Immature natural killer cell (primary cell): ENCODE results near the gene FLNB. TPM values are rescaled to one million over a fixed set of nuclear protein-coding genes. Genes with fewer than 3 reads are reported as not detected.

ENCODE experiments used
- DNase-seq, 3 donors: peaks; one replicate each; pipeline ENCODE4 v3.0.0; 2022; ENCODE audit warnings: mixed read lengths in 1 of 3
- H3K27ac Mint-ChIP-seq, 6 donors: one replicate each; pipeline ENCODE4 v1.8.0; 2020; ENCODE audit warnings: mixed read lengths in 6 of 6, mild to moderate bottlenecking in 5 of 6, inconsistent platforms in 4 of 6, moderate library complexity in 3 of 6
- H3K27me3 Mint-ChIP-seq, 3 donors: one replicate each; pipeline ENCODE4 v1.8.0; 2020 to 2021; ENCODE audit warnings: low read depth in 3 of 3, mild to moderate bottlenecking in 3 of 3, mixed read lengths in 3 of 3, moderate library complexity in 3 of 3, inconsistent platforms in 1 of 3
- H3K36me3 Mint-ChIP-seq, 3 donors: one replicate each; pipeline ENCODE4 v1.8.0; 2020; ENCODE audit warnings: mixed read lengths in 3 of 3, inconsistent platforms in 2 of 3, mild to moderate bottlenecking in 2 of 3
- H3K4me1 Mint-ChIP-seq, 2 donors: one replicate each; pipeline ENCODE4 v1.8.0; 2020; ENCODE audit warnings: inconsistent platforms in 2 of 2, mild to moderate bottlenecking in 2 of 2, mixed read lengths in 2 of 2, moderate library complexity in 1 of 2
- H3K4me3 Mint-ChIP-seq, 5 donors: one replicate each; pipeline ENCODE4 v1.8.0; 2020; ENCODE audit warnings: mild to moderate bottlenecking in 5 of 5, mixed read lengths in 5 of 5, inconsistent platforms in 3 of 5, moderate library complexity in 3 of 5
- H3K9me3 Mint-ChIP-seq, 6 donors: one replicate each; pipeline ENCODE4 v1.8.0; 2020; ENCODE audit warnings: mild to moderate bottlenecking in 6 of 6, mixed read lengths in 6 of 6, inconsistent platforms in 4 of 6, moderate library complexity in 3 of 6
- polyA plus RNA-seq, 3 donors: library from polyadenylated mRNA; unstranded; fragments of 300-500 nt; fragmentation: Illumina TruSeq; gene quantifications; one replicate each; pipeline ENCODE4 v1.2.3, GENCODE V29; 2021

FLNB gene
- polyA plus RNA-seq, 3 donors from 2014 or later = 0.94 to 14.9 (median 7.5) TPM

DNA sequence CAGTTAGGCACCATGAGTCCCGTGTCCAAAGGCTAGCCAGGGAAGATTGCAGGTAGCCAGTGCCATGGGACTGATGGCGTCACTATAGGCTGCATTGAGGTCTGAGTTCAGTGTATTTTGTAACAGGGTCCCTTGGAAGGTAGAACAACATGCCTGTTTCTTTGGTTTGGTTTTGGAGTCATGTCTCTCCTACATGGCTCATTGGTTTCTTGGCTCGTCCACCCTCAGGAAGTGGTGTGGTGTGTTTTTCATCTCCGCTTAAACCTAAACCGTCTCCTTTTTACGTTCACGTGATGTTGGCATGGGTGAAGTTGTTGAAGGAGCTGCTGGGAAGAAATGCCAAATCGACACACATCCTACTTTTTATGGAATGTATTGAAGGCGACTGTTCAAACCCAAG, 71.6 kb downstream of the FLNB start:
- no peak overlapping the region for H3K27ac Mint-ChIP-seq
- H3K4me3 Mint-ChIP-seq = no peak overlapping the region
- peaks cover 3 to 24% (median 11%) of the 10 kb centered on the region in 3 donors for H3K36me3 Mint-ChIP-seq
- no peaks in the 10 kb centered on the region for H3K9me3 Mint-ChIP-seq
- H3K4me1 Mint-ChIP-seq = peaks cover 8 to 13% of the 10 kb centered on the region in 2 donors
- peaks cover 0 to 2% (median 1%) of the 10 kb centered on the region in 3 donors for H3K27me3 Mint-ChIP-seq
- DNase-seq = no peak

DNA sequence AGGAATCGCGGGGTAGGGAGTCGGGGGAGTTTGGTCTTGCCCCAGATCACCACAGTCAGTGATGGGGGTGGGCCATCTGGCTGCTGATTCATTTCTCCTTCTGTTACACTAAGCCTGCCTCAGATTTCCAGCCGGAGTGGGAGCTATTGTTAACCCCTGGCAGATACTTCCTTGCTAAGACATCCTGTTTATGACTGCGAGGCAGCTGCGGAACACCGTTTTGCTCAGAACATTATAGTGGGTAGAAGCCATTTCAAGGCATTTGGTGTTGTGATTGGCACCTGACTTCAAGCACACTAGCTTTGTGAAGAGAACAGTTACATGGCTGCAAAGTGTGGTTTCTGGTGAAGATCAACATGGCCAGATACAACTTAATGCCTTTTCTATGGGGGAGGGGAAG, 73.8 kb downstream of the FLNB start:
- no peaks in the 10 kb centered on the region for H3K9me3 Mint-ChIP-seq
- peaks cover 0 to 3% (median 0%) of the 10 kb centered on the region in 3 donors for H3K27me3 Mint-ChIP-seq
- peaks cover 3 to 24% (median 12%) of the 10 kb centered on the region in 3 donors for H3K36me3 Mint-ChIP-seq
- H3K27ac Mint-ChIP-seq = no peak overlapping the region
- peaks cover 20 to 33% of the 10 kb centered on the region in 2 donors for H3K4me1 Mint-ChIP-seq
- no peak for DNase-seq
- H3K4me3 Mint-ChIP-seq = no peak overlapping the region

DNA sequence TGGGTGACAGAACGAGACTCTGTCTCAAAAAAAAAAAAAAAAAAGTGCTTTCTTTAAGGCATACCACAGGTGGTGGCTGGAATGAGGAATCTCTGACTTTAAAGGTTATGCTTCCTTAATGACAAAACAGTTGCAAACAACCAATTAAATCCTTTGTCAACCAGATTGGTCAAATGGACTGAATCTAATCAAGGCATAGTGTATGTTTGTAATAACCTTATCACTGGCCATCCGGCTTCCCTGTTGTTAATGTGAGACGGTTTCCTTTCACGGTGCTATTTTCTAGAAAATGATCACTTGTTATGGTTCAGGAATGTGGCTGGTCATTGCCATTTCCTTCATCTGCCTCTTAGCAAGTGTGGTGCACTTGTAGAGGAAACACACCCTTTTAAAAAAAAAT, 75.9 kb downstream of the FLNB start:
- Mint-ChIP-seq H3K9me3 (no peaks in the 10 kb centered on the region), H3K27me3 (peaks cover 0 to 3% (median 0%) of the 10 kb centered on the region in 3 donors), H3K4me1 (peaks cover 20 to 33% of the 10 kb centered on the region in 2 donors), H3K4me3 (no peak overlapping the region), H3K27ac (no peak overlapping the region), H3K36me3 (peaks cover 3 to 14% (median 6%) of the 10 kb centered on the region in 3 donors)
- DNase-seq = no peak

DNA sequence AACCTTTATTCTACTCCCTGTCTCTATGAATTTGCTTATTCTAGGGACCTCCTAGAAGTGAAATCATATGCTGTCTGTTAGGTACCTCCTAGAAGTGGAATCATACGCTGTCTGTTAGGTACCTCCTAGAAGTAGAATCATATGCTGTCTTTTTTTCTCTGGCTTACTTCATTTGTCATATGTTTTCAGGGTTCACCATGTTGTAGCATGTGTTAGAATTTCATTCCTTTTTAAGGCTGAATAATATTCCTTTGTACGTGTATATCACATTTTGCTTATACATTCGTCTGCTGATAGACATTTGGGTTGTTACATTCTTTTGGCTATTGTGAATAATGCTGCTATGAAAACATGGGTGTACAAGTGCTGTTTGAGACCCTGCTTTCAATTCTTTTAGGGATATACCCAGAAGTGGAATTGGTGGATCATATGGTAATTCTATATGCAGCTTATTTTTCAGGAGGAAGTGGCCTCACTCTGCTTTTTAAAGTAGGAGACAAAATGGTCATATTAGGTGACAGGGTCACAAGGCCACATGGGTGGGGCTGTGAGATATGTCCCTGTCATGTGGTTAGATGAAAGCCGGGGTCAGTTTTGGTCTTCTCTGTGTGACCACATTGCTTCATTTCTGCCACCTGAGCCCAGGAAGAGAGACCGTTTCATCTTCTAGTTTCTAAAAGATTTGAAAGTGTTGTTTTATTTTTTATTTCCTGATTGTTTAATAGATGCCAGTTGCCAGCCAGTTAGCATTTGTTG, 76.7 kb downstream of the FLNB start:
- Mint-ChIP-seq H3K36me3 (peaks cover 3 to 8% (median 6%) of the 10 kb centered on the region in 3 donors), H3K27me3 (peaks cover 0 to 3% (median 0%) of the 10 kb centered on the region in 3 donors), H3K9me3 (no peaks in the 10 kb centered on the region), H3K4me3 (peak overlapping the region; percentile 29 to 64 (median 36)), H3K27ac (peak overlapping the region; percentile 3 to 74 (median 50)), H3K4me1 (peaks cover 20 to 33% of the 10 kb centered on the region in 2 donors)
- DNase-seq = peak; percentile 46 to 50 (median 50)

DNA sequence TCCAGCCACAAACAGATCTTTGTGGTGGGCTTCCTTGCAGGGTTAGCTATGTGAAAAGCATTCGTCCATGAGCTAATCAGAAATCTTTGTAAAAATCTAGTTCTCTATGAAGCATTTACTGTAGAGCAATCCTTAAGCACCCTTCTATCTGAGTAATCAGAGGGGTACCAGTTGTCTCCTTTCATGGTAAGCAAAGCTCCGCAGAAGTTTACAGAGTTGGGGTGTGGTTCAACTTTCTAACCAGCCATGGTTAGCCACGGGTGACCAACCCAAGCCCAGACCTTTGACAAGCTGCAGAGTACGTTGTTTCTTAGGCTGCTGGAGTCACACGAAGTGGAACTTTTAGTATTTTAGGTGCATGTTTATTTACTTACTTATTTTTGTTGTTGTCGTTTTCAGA, 77.4 kb downstream of the FLNB start:
- Mint-ChIP-seq H3K36me3 (peaks cover 3 to 6% (median 6%) of the 10 kb centered on the region in 3 donors), H3K27ac (peak overlapping the region; percentile 17 to 76 (median 56)), H3K4me3 (peak overlapping the region; percentile 29 to 64 (median 36)), H3K4me1 (peaks cover 20 to 33% of the 10 kb centered on the region in 2 donors), H3K9me3 (no peaks in the 10 kb centered on the region), H3K27me3 (peaks cover 0 to 3% (median 0%) of the 10 kb centered on the region in 3 donors)
- DNase-seq = peak in 2 of 3 donors; percentile 29 to 49

GRCh38 chr3:58088501-58088900, 80.3 kb downstream of the FLNB start:
- Mint-ChIP-seq H3K36me3 (peaks cover 0 to 3% (median 0%) of the 10 kb centered on the region in 3 donors), H3K27ac (no peak overlapping the region), H3K4me1 (peaks cover 18 to 28% of the 10 kb centered on the region in 2 donors), H3K27me3 (peaks cover 0 to 5% (median 0%) of the 10 kb centered on the region in 3 donors), H3K4me3 (no peak overlapping the region), H3K9me3 (no peaks in the 10 kb centered on the region)
- DNase-seq = no peak

GRCh38 chr3:58090351-58090750, 82.1 kb downstream of the FLNB start:
- Mint-ChIP-seq H3K27ac (no peak overlapping the region), H3K27me3 (peaks cover 0 to 3% (median 0%) of the 10 kb centered on the region in 3 donors), H3K4me1 (peaks cover 6 to 14% of the 10 kb centered on the region in 2 donors)

DNA sequence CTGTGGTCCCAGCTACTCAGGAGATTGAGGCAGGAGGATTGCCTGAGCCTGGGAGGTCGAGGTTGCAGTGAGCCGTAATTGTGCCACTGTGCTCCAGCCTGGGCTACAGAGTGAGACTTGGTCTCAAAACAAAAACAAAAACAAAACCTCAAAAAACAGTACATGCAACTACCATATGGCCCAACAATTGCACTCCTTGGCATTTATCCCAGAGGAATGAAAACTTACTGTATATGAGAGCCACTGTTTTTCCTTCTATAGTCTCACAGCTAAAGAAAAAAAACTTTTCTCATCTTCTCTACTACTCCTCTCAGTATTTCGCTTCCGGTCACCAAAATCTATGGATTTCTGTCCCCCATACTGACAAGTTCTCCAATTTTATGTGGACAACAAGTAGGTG, 84.3 kb downstream of the FLNB start:
- H3K27me3 Mint-ChIP-seq = peaks cover 0 to 1% (median 0%) of the 10 kb centered on the region in 3 donors
- no peaks in the 10 kb centered on the region for H3K4me1 Mint-ChIP-seq
- peaks cover 0 to 7% (median 6%) of the 10 kb centered on the region in 3 donors for H3K36me3 Mint-ChIP-seq
- no peak overlapping the region for H3K27ac Mint-ChIP-seq
- no peak overlapping the region for H3K4me3 Mint-ChIP-seq
- DNase-seq = no peak
- no peaks in the 10 kb centered on the region for H3K9me3 Mint-ChIP-seq

More at GRCh38 chr3:58090351-58090750, 82.1 kb downstream of the FLNB start:
- H3K36me3 Mint-ChIP-seq = peaks cover 0 to under 1% (median 0%) of the 10 kb centered on the region in 3 donors
- DNase-seq = no peak
- H3K4me3 Mint-ChIP-seq = no peak overlapping the region
- H3K9me3 Mint-ChIP-seq = no peaks in the 10 kb centered on the region

DNA sequence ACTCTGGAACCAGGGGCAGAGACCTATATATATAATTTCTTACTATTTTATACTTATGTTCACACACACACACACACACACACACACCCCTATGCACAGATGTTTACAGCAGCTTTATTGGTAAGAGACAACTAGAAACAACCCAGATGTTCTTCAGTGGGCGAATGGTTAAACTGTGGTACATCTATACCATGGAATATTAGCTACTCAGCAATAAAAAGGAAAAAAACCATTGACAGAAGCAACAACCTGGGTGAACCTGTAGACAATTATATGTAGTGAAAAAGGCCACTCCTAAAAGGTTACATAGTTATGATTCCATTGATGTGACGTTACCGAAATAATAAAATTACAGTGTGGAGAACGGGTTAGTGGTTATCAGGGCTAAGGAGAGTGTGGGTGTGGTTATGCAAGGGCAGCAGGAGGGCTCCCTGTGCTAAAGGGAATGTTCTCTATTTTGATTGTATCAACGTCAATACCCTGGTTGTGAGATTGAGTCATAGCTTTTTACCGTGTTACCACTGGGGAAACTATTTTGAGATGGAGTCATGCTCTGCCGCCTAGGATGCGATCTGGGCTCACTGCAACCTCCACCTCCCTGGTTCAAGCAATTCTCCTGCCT, 85.5 kb downstream of the FLNB start:
- H3K4me1 Mint-ChIP-seq = no peaks in the 10 kb centered on the region
- H3K4me3 Mint-ChIP-seq = no peak overlapping the region
- no peak overlapping the region for H3K27ac Mint-ChIP-seq
- no peak for DNase-seq
- H3K27me3 Mint-ChIP-seq = peaks cover 0 to 1% (median 0%) of the 10 kb centered on the region in 3 donors
- H3K36me3 Mint-ChIP-seq = peaks cover 0 to 7% (median 6%) of the 10 kb centered on the region in 3 donors
- no peaks in the 10 kb centered on the region for H3K9me3 Mint-ChIP-seq

DNA sequence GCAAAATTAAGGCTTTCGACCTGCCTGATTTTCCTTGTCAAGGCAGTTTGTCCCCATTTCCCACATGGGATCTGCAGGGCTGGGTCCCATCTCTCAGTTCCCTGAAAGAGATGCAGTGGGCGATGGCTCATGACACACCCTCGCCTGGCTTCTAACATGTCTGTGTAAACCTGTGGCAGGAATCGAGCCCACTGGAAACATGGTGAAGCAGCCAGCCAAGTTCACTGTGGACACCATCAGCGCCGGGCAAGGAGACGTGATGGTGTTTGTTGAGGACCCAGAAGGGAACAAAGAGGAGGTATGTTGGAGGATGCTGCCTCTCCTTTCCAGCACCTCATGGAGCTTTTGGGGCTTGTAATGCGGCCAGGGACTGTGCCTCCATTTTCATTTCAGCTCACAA, 86.4 kb downstream of the FLNB start:
- H3K4me1 Mint-ChIP-seq = no peaks in the 10 kb centered on the region
- no peak overlapping the region for H3K4me3 Mint-ChIP-seq
- peaks cover 0 to 1% (median 0%) of the 10 kb centered on the region in 3 donors for H3K27me3 Mint-ChIP-seq
- no peak for DNase-seq
- H3K27ac Mint-ChIP-seq = no peak overlapping the region
- H3K9me3 Mint-ChIP-seq = peaks cover 0 to under 1% (median 0%) of the 10 kb centered on the region in 6 donors
- H3K36me3 Mint-ChIP-seq = peaks cover 0 to 11% (median 6%) of the 10 kb centered on the region in 3 donors

DNA sequence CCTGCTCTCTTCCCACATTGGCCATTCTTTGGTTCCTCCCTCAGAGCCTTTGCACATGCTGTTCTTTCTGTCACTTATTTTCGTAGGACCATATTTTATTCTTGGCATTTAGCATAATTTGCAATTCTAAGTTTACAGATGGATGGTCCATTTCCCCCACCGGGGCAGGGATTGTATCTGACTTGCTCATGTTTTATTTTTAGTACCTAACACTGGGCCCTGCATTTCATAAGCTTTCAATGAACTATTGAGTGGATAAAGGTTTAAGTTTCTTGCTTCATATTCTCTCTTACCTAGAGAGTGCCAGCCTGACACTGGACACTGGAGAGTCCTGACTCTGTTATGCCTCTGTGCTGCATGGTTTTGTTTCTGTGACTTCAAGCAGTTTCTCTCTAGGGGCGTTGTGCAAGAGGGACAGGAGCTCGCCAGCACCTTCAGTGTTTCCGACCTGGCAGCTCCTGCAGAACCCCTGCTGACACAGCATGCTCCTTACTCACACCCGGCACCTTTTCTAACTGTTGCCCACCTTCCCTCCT, 87.4 kb downstream of the FLNB start:
- no peak overlapping the region for H3K4me3 Mint-ChIP-seq
- H3K27ac Mint-ChIP-seq = no peak overlapping the region
- peaks cover 5 to 11% (median 6%) of the 10 kb centered on the region in 3 donors for H3K36me3 Mint-ChIP-seq
- no peaks in the 10 kb centered on the region for H3K4me1 Mint-ChIP-seq
- H3K9me3 Mint-ChIP-seq = peaks cover 0 to 1% (median 0%) of the 10 kb centered on the region in 6 donors
- no peak for DNase-seq
- peaks cover 0 to 1% (median 0%) of the 10 kb centered on the region in 3 donors for H3K27me3 Mint-ChIP-seq

DNA sequence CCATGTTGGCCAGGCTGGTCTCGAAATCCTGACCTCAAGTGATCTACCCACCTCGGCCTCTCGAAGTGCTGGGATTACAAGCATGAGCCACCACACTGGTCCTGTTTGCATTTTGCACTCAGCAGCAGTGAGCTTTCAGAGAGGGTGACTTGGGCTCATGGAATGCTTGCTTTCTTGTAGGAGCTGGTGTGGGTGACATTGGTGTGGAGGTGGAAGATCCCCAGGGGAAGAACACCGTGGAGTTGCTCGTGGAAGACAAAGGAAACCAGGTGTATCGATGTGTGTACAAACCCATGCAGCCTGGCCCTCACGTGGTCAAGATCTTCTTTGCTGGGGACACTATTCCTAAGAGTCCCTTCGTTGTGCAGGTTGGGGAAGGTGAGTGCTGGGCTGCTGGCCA, 90.3 kb downstream of the FLNB start:
- Mint-ChIP-seq H3K9me3 (peaks cover 0 to 1% (median 0%) of the 10 kb centered on the region in 6 donors), H3K4me3 (no peak overlapping the region), H3K36me3 (peaks cover 6 to 26% (median 10%) of the 10 kb centered on the region in 3 donors), H3K4me1 (peaks cover 0 to 9% of the 10 kb centered on the region in 2 donors), H3K27ac (no peak overlapping the region), H3K27me3 (no peaks in the 10 kb centered on the region)
- no peak for DNase-seq

DNA sequence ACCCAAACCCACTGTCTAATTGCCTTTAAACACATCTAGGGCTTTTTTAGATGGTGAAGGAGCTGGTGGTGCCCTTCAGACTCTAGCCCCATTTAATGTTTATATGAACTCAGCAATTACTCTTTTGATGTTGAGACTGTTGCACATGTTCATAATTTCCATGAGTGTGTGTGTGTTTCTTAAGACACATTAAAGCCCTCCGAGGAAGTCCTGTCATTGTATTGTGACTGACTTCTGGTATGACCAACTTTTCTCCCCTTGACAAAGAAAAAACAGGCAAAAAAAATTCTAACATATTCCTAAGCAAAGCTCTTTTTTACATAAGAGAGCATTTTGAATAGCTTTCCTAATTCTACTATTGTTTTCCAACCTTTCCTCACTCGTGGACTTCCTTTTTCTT, 91.6 kb downstream of the FLNB start:
- Mint-ChIP-seq H3K4me3 (no peak overlapping the region), H3K36me3 (peaks cover 10 to 37% (median 14%) of the 10 kb centered on the region in 3 donors), H3K4me1 (peaks cover 0 to 9% of the 10 kb centered on the region in 2 donors), H3K27ac (no peak overlapping the region), H3K9me3 (peaks cover 0 to 1% (median 0%) of the 10 kb centered on the region in 6 donors), H3K27me3 (no peaks in the 10 kb centered on the region)
- DNase-seq = no peak
